Chondrocyte (in vitro differentiated cells): ENCODE results near the gene ODAPH. TPM values are rescaled to one million over a fixed set of nuclear protein-coding genes. Genes with fewer than 3 reads are reported as not detected.

Source experiments
- DNase-seq: peaks from one replicate; pipeline ENCODE4 v3.0.0; 2021; ENCODE audit warnings: mixed read lengths, low spot score
- H3K27ac Mint-ChIP-seq: one replicate; pipeline ENCODE4 v1.8.0; 2021; ENCODE audit warnings: mild to moderate bottlenecking, moderate library complexity, mixed read lengths; ENCODE audit not compliant: unreplicated experiment
- H3K27me3 Mint-ChIP-seq: 2 replicates; pipeline ENCODE4 v1.8.0; 2021; ENCODE audit warnings: low read depth, mixed read lengths
- H3K36me3 Mint-ChIP-seq: 2 replicates; pipeline ENCODE4 v1.8.0; 2021; ENCODE audit warnings: low read depth, mixed read lengths
- H3K4me1 Mint-ChIP-seq: 2 replicates; pipeline ENCODE4 v1.8.0; 2021; ENCODE audit warnings: low read depth, mild to moderate bottlenecking, mixed read lengths
- H3K4me3 Mint-ChIP-seq: one replicate; pipeline ENCODE4 v1.8.0; 2021; ENCODE audit warnings: mild to moderate bottlenecking, moderate library complexity, mixed read lengths; ENCODE audit not compliant: unreplicated experiment
- H3K9me3 Mint-ChIP-seq: 2 replicates; pipeline ENCODE4 v1.8.0; 2021; ENCODE audit warnings: low read depth, mixed read lengths
- total RNA-seq: library from RNA; stranded (reverse); gene quantifications from 3 replicates; pipeline ENCODE4 v1.2.1, GENCODE V29; 2021
- TF ChIP-seq, protein P1 (sequence below): fragments of 200-600 bp; sonication (generic); IDR thresholded peaks from 2 replicates; pipeline ENCODE4 v1.5.0; 2021; ENCODE audit warnings: antibody characterized with exemption, mild to moderate bottlenecking, moderate library complexity

The ODAPH gene
- total RNA-seq, 1 donor from 2014 or later: not detected

DNA sequence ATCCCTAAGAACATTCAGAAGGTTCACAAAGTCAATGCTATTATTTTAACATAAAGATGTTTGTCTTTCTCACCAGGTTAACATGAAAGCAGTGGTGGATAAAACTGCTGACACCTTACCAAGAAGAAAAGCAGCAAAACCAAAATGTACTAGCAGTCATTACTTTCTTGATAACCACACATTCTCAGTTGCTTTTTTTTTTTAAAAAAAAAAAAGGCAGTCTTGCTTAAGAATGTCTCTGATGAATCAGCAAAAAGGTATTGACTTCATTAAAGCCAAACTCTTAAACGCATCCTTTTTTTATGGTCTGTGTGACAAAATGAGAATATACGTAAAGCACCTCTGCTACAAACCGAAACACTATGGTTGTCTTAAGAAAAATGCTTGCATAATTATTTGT is 42.5 kb downstream of the ODAPH start:
- Mint-ChIP-seq H3K9me3 (no peaks in the 10 kb centered on the region), H3K4me1 (peaks cover 5% of the 10 kb centered on the region)
- DNase-seq: no peak

DNA sequence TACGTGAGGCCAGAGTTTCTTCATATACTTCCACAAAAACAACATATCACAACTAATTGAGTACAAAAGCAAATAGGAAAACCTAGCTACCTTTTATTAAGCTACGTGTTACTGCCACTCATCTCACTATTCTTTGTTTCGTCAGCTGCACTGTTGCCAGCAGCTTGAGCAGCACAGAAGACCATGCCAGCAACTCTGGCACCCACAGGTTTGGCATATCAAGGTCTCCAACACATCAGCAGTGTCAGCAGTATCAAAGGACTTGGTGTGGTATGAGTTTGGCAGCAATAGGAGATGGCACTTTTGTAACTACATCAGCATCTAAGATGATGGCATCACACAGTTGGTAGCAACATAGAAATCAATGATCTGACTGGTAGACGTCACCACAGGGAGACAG is 43.8 kb downstream of the ODAPH start:
- H3K4me1 Mint-ChIP-seq: peaks cover 5% of the 10 kb centered on the region
- H3K27ac Mint-ChIP-seq: no peak overlapping the region
- TF ChIP-seq, protein P1, sequence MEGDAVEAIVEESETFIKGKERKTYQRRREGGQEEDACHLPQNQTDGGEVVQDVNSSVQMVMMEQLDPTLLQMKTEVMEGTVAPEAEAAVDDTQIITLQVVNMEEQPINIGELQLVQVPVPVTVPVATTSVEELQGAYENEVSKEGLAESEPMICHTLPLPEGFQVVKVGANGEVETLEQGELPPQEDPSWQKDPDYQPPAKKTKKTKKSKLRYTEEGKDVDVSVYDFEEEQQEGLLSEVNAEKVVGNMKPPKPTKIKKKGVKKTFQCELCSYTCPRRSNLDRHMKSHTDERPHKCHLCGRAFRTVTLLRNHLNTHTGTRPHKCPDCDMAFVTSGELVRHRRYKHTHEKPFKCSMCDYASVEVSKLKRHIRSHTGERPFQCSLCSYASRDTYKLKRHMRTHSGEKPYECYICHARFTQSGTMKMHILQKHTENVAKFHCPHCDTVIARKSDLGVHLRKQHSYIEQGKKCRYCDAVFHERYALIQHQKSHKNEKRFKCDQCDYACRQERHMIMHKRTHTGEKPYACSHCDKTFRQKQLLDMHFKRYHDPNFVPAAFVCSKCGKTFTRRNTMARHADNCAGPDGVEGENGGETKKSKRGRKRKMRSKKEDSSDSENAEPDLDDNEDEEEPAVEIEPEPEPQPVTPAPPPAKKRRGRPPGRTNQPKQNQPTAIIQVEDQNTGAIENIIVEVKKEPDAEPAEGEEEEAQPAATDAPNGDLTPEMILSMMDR: no peak
- no peak for DNase-seq
- H3K9me3 Mint-ChIP-seq: no peaks in the 10 kb centered on the region
- no peak overlapping the region for H3K4me3 Mint-ChIP-seq
- peaks cover 2% of the 10 kb centered on the region for H3K36me3 Mint-ChIP-seq
- H3K27me3 Mint-ChIP-seq: no peaks in the 10 kb centered on the region

More for the DNA sequence above, 42.5 kb downstream of the ODAPH start:
- H3K27ac Mint-ChIP-seq: no peak overlapping the region
- no peaks in the 10 kb centered on the region for H3K27me3 Mint-ChIP-seq
- peaks cover 2% of the 10 kb centered on the region for H3K36me3 Mint-ChIP-seq
- no peak overlapping the region for H3K4me3 Mint-ChIP-seq
- TF ChIP-seq, protein P1: no peak

DNA sequence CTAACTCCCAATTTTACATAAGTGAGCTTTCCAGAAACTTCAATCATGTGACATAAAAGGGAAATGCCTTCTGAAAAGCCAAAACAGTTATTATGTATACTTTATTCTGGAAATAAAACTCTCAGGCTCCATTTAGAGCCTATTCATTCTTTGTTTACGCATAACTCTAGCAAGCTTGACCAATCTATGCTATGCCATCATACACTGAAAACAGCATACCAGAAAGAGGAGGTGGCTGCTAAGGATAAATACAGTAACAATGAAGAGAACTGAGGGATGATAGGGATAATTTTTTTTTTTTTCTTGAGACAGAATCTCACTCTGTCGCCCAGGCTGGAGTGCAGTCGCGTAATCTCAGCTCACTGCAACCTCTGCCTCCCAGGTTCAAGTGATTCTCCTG is 50.1 kb downstream of the ODAPH start:
- H3K4me3 Mint-ChIP-seq: no peak overlapping the region
- TF ChIP-seq, protein P1: no peak
- peaks cover 2% of the 10 kb centered on the region for H3K36me3 Mint-ChIP-seq
- DNase-seq: no peak
- no peaks in the 10 kb centered on the region for H3K4me1 Mint-ChIP-seq
- no peaks in the 10 kb centered on the region for H3K27me3 Mint-ChIP-seq
- no peak overlapping the region for H3K27ac Mint-ChIP-seq
- H3K9me3 Mint-ChIP-seq: no peaks in the 10 kb centered on the region

DNA sequence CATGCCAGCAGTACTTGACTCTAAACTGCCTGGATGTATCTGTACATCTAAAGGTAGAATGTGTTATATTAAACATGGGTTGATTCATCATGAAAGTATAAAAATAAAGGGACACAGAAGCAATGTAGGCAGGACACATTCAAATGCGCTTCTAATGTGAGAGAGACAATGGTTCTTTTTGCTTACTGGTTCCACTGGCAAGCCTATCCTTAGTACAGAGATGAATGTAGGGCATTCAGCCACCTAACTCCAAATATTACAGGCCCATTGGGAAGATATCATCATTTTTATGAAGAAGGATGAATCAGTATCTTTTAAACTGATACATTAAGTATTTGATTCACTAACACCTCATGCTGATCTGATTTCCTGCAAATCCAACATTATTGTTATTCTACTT is 56.4 kb downstream of the ODAPH start:
- DNase-seq: no peak
- H3K4me1 Mint-ChIP-seq: no peaks in the 10 kb centered on the region
- no peak overlapping the region for H3K4me3 Mint-ChIP-seq
- peaks cover 8% of the 10 kb centered on the region for H3K9me3 Mint-ChIP-seq
- TF ChIP-seq, protein P1: no peak
- no peak overlapping the region for H3K27ac Mint-ChIP-seq
- H3K36me3 Mint-ChIP-seq: peaks cover 8% of the 10 kb centered on the region
- H3K27me3 Mint-ChIP-seq: no peaks in the 10 kb centered on the region

Other genes starting within 250 kb of the ODAPH start
- gene RCHY1, start 41.7 kb upstream of the ODAPH start, total RNA-seq: 15.2 to 18.7 TPM (median 17.6 TPM) in 3 replicates
- gene THAP6, start 41.6 kb upstream of the ODAPH start, total RNA-seq: 12.9 to 13.2 TPM (median 13.2 TPM) in 3 replicates
- gene CDKL2, start 74.5 kb downstream of the ODAPH start, total RNA-seq: 2.1 to 4.2 TPM (median 2.7 TPM) in 3 replicates
- 153 to 161 TPM (median 157 TPM) in 3 replicates for gene G3BP2, start 117.3 kb downstream of the ODAPH start, total RNA-seq
- gene USO1, start 168.5 kb downstream of the ODAPH start, total RNA-seq: 85.0 to 98.4 TPM (median 86.4 TPM) in 3 replicates